GM13977 (cell line): Measurements from ENCODE around the gene ADPRS.

ENCODE experiments used
- DNase-seq: peaks from one replicate; pipeline ENCODE4 v3.0.0; 2012; ENCODE audit warnings: low spot score
- in situ Hi-C: fragments of 300-500 bp; cut with MboI; formaldehyde crosslinking; loops from one replicate; pipeline ENCODE4 v1.12.0; 2022; ENCODE audit warnings: low sequenced_read_pairs, low pct_unique_long_range_greater_than_20kb, mixed read lengths, inconsistent platforms; ENCODE audit not compliant: unreplicated experiment
- TF ChIP-seq, protein P1 (sequence below): IDR thresholded peaks from 2 replicates; pipeline ENCODE4 v1.5.1; 2012; ENCODE audit warnings: mild to moderate bottlenecking, control low read depth; ENCODE audit not compliant: insufficient read depth; ENCODE audit errors: extremely low read depth, missing control alignments

Gene ADPRS

DNA sequence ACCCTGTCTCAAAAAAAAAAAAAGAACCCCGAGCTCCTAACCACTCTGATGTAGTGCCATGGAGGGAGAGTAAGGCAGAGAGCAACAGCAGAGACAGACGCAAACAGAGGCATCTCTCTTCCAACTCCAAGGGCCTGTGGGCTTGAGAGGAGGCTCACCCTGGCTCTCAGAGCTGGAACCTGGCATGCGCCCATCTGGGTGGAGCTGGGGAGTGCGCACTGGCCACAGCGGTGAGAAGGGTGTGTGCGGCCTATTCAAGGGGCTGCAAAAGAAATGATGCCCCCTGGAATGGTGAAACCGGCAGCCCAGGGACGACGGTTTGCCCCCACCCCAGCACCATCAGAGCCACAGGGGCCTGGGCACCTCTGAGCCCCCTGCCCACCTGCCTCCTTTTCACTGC lies 18.7 kb downstream of the ADPRS start:
- no peak for DNase-seq
- TF ChIP-seq, protein P1, sequence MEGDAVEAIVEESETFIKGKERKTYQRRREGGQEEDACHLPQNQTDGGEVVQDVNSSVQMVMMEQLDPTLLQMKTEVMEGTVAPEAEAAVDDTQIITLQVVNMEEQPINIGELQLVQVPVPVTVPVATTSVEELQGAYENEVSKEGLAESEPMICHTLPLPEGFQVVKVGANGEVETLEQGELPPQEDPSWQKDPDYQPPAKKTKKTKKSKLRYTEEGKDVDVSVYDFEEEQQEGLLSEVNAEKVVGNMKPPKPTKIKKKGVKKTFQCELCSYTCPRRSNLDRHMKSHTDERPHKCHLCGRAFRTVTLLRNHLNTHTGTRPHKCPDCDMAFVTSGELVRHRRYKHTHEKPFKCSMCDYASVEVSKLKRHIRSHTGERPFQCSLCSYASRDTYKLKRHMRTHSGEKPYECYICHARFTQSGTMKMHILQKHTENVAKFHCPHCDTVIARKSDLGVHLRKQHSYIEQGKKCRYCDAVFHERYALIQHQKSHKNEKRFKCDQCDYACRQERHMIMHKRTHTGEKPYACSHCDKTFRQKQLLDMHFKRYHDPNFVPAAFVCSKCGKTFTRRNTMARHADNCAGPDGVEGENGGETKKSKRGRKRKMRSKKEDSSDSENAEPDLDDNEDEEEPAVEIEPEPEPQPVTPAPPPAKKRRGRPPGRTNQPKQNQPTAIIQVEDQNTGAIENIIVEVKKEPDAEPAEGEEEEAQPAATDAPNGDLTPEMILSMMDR: no peak
- in situ Hi-C loops: no loop called here

DNA sequence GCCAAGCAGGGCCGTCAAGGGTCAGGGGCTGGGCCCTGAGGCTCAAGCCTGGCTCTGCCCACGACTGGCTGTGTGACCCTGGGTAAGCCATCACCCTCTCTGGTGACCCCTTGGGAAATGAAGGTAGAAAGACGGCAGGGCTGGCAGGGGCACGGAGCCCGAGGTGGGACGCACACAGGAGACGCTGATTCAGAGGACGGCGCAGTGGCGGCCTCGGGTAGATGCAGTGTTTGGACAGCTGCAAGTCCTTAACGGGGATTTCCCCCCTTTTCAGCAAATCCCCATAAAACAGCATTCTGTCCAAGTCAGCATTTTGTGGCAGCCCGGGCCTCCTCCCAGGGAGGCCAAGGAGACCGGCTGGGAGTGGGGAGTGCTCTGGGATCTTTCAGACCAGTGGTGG lies 19.6 kb downstream of the ADPRS start:
- TF ChIP-seq, protein P1: no peak
- in situ Hi-C loops: no loop called here
- no peak for DNase-seq

DNA sequence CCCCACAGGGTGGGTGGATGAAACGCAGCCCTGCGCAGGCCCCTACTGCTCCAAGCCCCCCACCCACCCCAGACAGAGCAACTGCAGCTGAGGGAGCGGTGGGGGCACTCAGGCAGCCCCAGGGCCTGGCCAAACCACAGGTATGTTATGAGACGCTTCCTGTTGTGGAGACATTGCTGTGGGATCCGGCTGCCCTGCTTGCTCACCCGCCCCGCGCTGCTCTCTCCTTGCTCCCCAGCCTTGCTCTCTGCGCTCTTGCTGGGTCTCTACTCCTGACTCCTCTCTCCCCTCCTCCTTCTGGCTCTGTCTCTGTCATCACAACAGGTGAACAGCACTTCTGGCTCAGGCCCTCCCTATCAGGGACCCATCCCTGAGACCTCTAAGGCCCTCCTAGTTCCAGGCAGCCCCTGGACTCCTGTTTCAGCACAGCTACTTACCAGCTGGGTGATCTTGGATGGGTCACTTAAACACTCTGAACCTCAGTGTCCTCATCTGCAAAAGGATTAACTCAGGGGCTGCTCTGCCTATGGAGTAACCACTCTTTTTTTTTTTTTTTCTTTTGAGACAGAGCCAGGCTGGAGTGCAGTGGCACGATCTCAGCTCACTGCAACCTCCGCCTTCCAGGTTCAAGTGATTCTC lies 20.5 kb downstream of the ADPRS start:
- in situ Hi-C loops: no loop called here
- no peak for DNase-seq

DNA sequence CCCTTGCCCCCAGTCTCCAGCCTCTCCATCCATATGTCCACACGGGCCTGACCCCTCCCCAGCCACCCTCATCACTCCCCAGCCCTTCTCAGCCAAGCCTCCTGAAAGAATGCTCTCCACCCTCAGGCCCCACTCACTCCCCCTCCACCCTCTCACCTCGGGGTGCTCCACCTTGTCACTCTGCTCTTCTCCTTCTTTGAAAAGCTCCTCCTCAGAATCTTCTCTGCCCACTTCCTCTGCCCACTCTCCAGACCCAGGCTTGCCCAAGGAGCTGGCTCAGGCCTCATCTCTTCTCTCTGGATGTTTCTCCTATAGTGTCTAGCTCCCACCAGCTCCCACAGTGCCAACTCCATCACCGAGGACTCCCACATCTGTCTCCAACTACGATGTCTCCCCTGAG lies 22.5 kb downstream of the ADPRS start:
- in situ Hi-C loops: no loop called here
- DNase-seq: no peak
- TF ChIP-seq, protein P1: no peak

More for the DNA sequence above, 20.5 kb downstream of the ADPRS start:
- TF ChIP-seq, protein P1: no peak

DNA sequence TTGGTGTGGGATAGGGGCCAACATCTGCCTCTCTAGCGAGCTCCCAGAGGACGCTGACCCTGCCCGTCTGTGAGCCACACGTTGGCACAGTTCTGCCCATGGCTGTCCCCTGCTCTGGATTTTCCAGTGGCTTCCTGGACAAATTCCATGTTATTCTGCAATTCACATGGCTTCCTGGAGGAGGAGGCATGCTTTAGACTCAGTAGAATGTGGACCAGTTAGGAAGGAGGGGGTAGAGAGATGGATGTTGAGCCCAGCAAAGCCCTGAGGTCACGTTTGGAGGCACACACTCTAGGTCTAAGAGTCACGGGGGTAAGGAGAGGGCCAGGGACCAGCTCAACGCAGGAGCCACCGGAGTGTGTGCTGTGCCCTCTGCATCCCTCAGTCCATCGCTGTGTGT lies 24.1 kb downstream of the ADPRS start:
- DNase-seq: no peak
- TF ChIP-seq, protein P1: no peak
- in situ Hi-C loops: no loop called here

DNA sequence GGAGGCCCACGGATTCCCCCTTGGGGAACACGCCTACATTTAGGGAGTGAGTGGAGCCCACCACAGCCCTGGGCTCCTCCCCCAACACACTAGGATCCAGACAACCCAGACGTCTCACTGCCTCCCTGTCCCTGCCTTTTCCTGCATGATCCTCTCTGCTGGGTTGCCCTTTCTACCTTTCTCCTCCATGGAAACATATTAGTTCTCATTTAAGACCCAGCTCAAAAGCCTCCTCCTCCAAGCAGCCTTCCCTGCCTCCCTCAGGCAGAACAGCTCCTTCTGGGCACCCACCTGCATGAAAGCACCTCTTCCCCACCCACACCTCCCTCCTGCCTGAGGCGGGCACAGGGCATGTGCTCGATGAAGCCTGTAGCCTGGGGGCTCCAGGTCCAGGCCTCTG lies 25.7 kb downstream of the ADPRS start:
- in situ Hi-C loops: no loop called here
- DNase-seq: no peak
- TF ChIP-seq, protein P1: no peak
